ENCODE data around the gene ZNF609.

- no peak for TF ChIP-seq GATA2 (IDR thresholded peaks at IDR 0.05; ENCODE audit: low read depth, low read length)
- TF ChIP-seq GATA3 (IDR thresholded peaks at IDR 0.05; ENCODE audit: low read depth, low read length) = no peak
These were observed 176.2 kb downstream of the ZNF609 start for GRCh38 chr15:64636556-64636955.
